Kidney epithelial cell (primary cell): Measurements from ENCODE around the gene EPHB1. TPM values are rescaled to one million over a fixed set of nuclear protein-coding genes. Genes with fewer than 3 reads are reported as not detected.

ENCODE experiments used
- DNase-seq: peaks from one replicate; pipeline ENCODE4 v3.0.0-alpha.2; 2010; ENCODE audit warnings: low read depth
- H3K27me3 ChIP-seq: 2 replicates; pipeline ENCODE4 v1.6.0; 2011; ENCODE audit warnings: low read length; ENCODE audit not compliant: control insufficient read depth, insufficient read depth
- H3K36me3 ChIP-seq: 2 replicates; pipeline ENCODE4 v1.5.1; 2011; ENCODE audit warnings: low read length; ENCODE audit not compliant: control insufficient read depth, insufficient read depth
- H3K4me3 ChIP-seq: 2 replicates; pipeline ENCODE4 v1.5.1; 2011; ENCODE audit warnings: low read depth, mild to moderate bottlenecking, control low read depth, low read length
- total RNA-seq: library from RNA; depleted of rRNA; stranded (reverse); fragments of >200 nt; gene quantifications from 2 replicates; pipeline ENCODE4 v1.2.3, GENCODE V29; 2015
- TF ChIP-seq, protein P1 (sequence below): IDR thresholded peaks from 2 replicates; pipeline ENCODE4 v1.5.1; 2011; ENCODE audit warnings: mild to moderate bottlenecking, moderate library complexity, low read length, control low read depth, inconsistent platforms; ENCODE audit not compliant: insufficient read depth, poor library complexity, severe bottlenecking

EPHB1 gene
- total RNA-seq, 1 donor from 2014 or later: 10.8 TPM

DNA sequence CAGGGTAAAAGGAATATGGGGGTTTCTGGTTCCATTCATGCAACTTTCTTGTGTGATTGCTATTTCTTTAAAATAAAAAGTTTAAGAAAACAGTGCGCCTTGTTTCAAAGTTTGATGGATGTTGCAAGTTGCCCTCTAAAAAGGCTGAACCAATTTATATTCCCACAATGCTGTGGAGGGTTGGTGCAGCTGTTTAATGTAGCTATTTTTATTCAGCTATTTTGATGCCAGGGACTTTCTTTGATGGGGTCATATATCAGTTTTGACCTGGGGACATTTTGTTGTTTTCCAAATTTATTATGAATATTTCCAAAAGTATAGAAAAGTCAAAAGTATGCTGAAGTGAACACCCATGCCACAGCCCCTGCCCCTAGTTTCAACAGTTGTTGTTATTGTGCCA lies 20.5 kb downstream of the EPHB1 start:
- Histone ChIP-seq H3K36me3 (no peaks in the 10 kb centered on the region), H3K4me3 (no peak overlapping the region), H3K27me3 (no peaks in the 10 kb centered on the region)
- TF ChIP-seq, protein P1, sequence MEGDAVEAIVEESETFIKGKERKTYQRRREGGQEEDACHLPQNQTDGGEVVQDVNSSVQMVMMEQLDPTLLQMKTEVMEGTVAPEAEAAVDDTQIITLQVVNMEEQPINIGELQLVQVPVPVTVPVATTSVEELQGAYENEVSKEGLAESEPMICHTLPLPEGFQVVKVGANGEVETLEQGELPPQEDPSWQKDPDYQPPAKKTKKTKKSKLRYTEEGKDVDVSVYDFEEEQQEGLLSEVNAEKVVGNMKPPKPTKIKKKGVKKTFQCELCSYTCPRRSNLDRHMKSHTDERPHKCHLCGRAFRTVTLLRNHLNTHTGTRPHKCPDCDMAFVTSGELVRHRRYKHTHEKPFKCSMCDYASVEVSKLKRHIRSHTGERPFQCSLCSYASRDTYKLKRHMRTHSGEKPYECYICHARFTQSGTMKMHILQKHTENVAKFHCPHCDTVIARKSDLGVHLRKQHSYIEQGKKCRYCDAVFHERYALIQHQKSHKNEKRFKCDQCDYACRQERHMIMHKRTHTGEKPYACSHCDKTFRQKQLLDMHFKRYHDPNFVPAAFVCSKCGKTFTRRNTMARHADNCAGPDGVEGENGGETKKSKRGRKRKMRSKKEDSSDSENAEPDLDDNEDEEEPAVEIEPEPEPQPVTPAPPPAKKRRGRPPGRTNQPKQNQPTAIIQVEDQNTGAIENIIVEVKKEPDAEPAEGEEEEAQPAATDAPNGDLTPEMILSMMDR: no peak
- no peak for DNase-seq

DNA sequence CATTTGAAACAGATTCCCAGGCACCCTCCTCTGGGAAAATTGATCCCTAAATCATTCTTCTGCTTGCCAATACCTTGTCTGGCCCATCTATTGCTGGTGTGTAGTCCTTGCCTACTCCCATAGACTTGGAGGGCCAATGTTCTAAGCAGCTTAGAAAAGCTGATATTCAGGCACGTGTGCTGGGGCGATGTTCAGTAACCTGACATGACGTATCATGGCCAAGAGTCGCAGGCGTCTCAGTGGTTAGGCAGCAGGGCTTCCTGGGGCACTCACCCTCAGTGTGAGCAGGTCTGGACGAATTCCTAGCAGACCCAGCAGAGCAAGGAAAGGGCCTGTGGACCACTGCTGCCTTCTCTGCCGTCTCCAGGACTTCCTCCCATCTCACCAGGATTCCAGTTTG lies 21.6 kb downstream of the EPHB1 start:
- no peak overlapping the region for H3K4me3 ChIP-seq
- TF ChIP-seq, protein P1: no peak
- H3K36me3 ChIP-seq: no peaks in the 10 kb centered on the region
- no peaks in the 10 kb centered on the region for H3K27me3 ChIP-seq
- DNase-seq: no peak

DNA sequence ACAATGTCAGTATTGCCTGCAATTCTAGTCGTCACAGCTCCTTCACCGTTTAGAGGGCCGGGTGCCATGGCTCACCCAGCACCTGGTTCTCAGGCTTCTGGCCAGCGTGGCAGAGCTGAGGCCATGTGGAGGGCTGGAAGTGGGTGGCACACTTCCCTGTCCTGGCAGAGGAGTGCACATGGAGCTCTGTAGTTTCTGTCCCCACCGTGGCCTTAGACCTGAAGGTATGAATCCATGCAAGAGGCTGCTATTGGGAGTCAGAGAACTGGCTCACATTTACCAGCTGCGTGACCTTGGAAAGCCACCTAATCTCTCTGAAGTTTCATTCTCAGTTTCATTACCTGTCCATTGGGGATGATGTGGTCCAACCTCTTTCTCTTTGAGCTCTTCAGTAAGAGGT lies 22.2 kb downstream of the EPHB1 start:
- H3K36me3 ChIP-seq: no peaks in the 10 kb centered on the region
- TF ChIP-seq, protein P1: no peak
- no peak for DNase-seq
- no peaks in the 10 kb centered on the region for H3K27me3 ChIP-seq
- H3K4me3 ChIP-seq: no peak overlapping the region

DNA sequence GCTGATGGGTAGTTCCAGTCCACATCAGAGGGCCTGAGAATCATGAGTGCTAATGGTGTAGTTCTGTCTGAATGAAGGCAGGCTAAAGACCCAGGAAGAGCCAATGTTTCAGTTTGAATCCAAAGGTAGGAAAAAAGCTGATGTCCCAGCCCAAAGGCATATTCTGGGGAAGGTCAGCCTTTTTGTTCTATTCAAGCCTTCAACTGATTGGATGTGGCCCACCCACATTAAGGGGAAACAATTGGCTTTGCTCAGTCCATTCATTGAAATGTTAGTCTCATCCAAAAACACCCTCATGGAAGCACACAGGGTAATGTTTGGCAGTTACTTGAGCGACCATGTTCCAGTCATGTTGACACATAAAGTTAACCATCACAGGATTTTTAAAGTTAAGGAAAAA lies 25.9 kb downstream of the EPHB1 start:
- TF ChIP-seq, protein P1: no peak
- H3K27me3 ChIP-seq: no peaks in the 10 kb centered on the region
- no peak for DNase-seq
- no peak overlapping the region for H3K4me3 ChIP-seq
- no peaks in the 10 kb centered on the region for H3K36me3 ChIP-seq

DNA sequence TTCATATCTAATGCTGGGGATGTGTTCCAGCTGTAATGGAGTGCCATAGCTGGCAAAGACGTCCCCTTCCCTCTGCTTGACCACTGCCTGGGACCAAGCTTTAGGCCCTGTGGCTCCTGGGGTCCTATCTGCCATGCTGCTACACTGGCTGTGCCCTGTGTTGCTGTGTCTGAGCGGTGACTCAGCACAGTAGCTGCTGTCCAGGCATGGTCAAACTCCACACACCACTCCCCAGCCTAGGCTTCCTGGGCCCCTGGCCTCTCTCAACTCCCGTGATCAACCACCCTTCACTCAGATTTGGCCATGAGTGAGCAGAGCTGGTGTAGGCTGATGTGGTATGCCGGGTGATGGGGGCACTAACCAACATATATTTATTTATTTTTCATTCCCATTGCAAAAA lies 27.0 kb downstream of the EPHB1 start:
- no peak overlapping the region for H3K4me3 ChIP-seq
- no peak for DNase-seq
- TF ChIP-seq, protein P1: no peak
- H3K36me3 ChIP-seq: no peaks in the 10 kb centered on the region
- no peaks in the 10 kb centered on the region for H3K27me3 ChIP-seq

DNA sequence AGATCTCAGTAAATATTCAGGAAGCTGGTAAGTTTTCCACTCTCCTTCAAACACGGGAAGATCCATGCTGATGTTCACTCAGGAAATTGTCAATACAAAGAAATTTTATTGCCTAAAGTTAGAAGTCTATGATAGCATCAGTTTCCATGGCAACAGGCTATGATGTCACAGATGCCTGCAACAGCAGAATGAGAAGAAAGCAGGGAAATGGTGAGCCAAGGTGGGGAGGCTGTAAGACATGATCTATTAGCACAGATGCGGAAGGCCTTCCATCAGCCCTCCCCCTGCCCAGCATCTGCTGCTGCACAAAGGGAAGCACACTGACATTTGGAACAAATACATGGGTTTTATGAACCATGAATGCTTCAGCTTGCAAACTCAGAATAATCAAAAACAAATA lies 28.6 kb downstream of the EPHB1 start:
- DNase-seq: no peak
- TF ChIP-seq, protein P1: no peak
- no peaks in the 10 kb centered on the region for H3K27me3 ChIP-seq
- H3K36me3 ChIP-seq: no peaks in the 10 kb centered on the region
- H3K4me3 ChIP-seq: no peak overlapping the region
